Loucy (cell line): ENCODE measurements around the gene UROD.

Source experiments
- H2AFZ ChIP-seq: fragments of 200-600 bp; sonication (generic); 2 replicates; pipeline ENCODE4 v1.6.0; 2016; ENCODE audit warnings: antibody characterized with exemption, mild to moderate bottlenecking, low read length, moderate library complexity
- H3F3A ChIP-seq: fragments of 200-600 bp; 2 replicates; pipeline ENCODE4 v1.6.0; 2016; ENCODE audit warnings: antibody characterized with exemption, low read depth, mild to moderate bottlenecking
- H3K27me3 ChIP-seq: fragments of 200-600 bp; sonication (generic); 2 replicates; pipeline ENCODE4 v1.6.1; 2014; ENCODE audit warnings: low read length, mild to moderate bottlenecking; ENCODE audit not compliant: insufficient read depth, poor library complexity, severe bottlenecking
- H3K36me3 ChIP-seq: fragments of 200-600 bp; sonication (generic); 2 replicates; pipeline ENCODE4 v1.6.1; 2016; ENCODE audit warnings: low read length; ENCODE audit not compliant: insufficient read depth
- H3K4me1 ChIP-seq: fragments of 200-600 bp; sonication (generic); 2 replicates; pipeline ENCODE4 v1.5.1; 2014; ENCODE audit warnings: low read length, mild to moderate bottlenecking; ENCODE audit not compliant: insufficient read depth, poor library complexity, severe bottlenecking
- H3K4me2 ChIP-seq: fragments of 200-600 bp; sonication (generic); 2 replicates; pipeline ENCODE4 v1.6.0; 2014; ENCODE audit warnings: antibody characterized with exemption, low read length, low read depth, mild to moderate bottlenecking; ENCODE audit not compliant: poor library complexity, severe bottlenecking
- H3K4me3 ChIP-seq: fragments of 200-600 bp; sonication (generic); 2 replicates; pipeline ENCODE4 v1.5.1; 2014; ENCODE audit warnings: low read length, mild to moderate bottlenecking, mixed read lengths; ENCODE audit not compliant: poor library complexity, severe bottlenecking
- H3K79me2 ChIP-seq: fragments of 200-600 bp; sonication (generic); 2 replicates; pipeline ENCODE4 v1.6.1; 2014; ENCODE audit warnings: low read length; ENCODE audit not compliant: insufficient read depth
- H3K9ac ChIP-seq: fragments of 200-600 bp; sonication (generic); 2 replicates; pipeline ENCODE4 v1.6.0; 2014; ENCODE audit warnings: mild to moderate bottlenecking, low read depth, low read length, moderate library complexity; ENCODE audit not compliant: poor library complexity, severe bottlenecking
- H3K9me2 ChIP-seq: fragments of 200-600 bp; sonication (generic); replicated peaks from 2 replicates; pipeline ENCODE4 v1.6.1; 2016; ENCODE audit warnings: low read depth, low read length, mixed read lengths
- H3K9me3 ChIP-seq: fragments of 200-600 bp; sonication (generic); 2 replicates; pipeline ENCODE4 v1.6.1; 2014; ENCODE audit warnings: mild to moderate bottlenecking, antibody characterized with exemption, low read length, low read depth; ENCODE audit not compliant: insufficient read depth
- H4K20me1 ChIP-seq: fragments of 200-600 bp; sonication (generic); 2 replicates; pipeline ENCODE4 v1.6.0; 2014; ENCODE audit warnings: antibody characterized with exemption, low read length, mild to moderate bottlenecking; ENCODE audit not compliant: insufficient read depth, poor library complexity, severe bottlenecking
- CTCF ChIP-seq: fragments of 200-600 bp; sonication (generic); conservative IDR thresholded peaks from 2 replicates; pipeline ENCODE4 v1.5.1; 2014; ENCODE audit warnings: mild to moderate bottlenecking, antibody characterized with exemption, low read length
- EZH2phosphoT487 ChIP-seq: fragments of 200-600 bp; IDR thresholded peaks from 2 replicates; pipeline ENCODE4 v1.6.1; 2018; ENCODE audit warnings: antibody characterized with exemption, mild to moderate bottlenecking, moderate library complexity, borderline replicate concordance

The UROD gene

GRCh38 chr1:45011837-45012638 is at the start of gene UROD:
Gene UROD (plus strand): TSS chr1:45012254. CDS start chr1:45012266, 12 bp downstream.
- no peaks in the 10 kb centered on the region for H4K20me1 ChIP-seq
- peaks cover 12% of the 10 kb centered on the region for H3K79me2 ChIP-seq
- peak within 1 kb of the TSS; percentile 86 for H3K4me3 ChIP-seq
- no peaks in the 10 kb centered on the region for H3F3A ChIP-seq
- peak within 1 kb of the TSS; percentile 98 for H2AFZ ChIP-seq
- H3K4me1 ChIP-seq: peaks cover 33% of the 10 kb centered on the region
- H3K36me3 ChIP-seq: peaks cover 2% of the 10 kb centered on the region; the same call in 1 of the 2 replicates
- H3K9me2 ChIP-seq: no peaks in the 10 kb centered on the region
- peak within 1 kb of the TSS; percentile 98 for H3K4me2 ChIP-seq
- H3K9ac ChIP-seq: peak within 1 kb of the TSS; percentile 79
- no peaks in the 10 kb centered on the region for H3K9me3 ChIP-seq
- no peaks in the 10 kb centered on the region for H3K27me3 ChIP-seq
- TF ChIP-seq CTCF: no peak
- no peak for TF ChIP-seq EZH2phosphoT487

- TF ChIP-seq CTCF: no peak
- TF ChIP-seq EZH2phosphoT487: no peak
- Histone ChIP-seq H3K9me3 (no peaks in the 10 kb centered on the region), H3F3A (no peaks in the 10 kb centered on the region), H3K9me2 (no peaks in the 10 kb centered on the region), H3K4me1 (no peaks in the 10 kb centered on the region), H2AFZ (no peak overlapping the region), H3K27me3 (no peaks in the 10 kb centered on the region), H3K4me3 (no peak overlapping the region), H3K9ac (no peak overlapping the region), H3K36me3 (peaks cover 10% of the 10 kb centered on the region; the same call in 1 of the 2 replicates), H3K4me2 (no peak overlapping the region), H4K20me1 (no peaks in the 10 kb centered on the region), H3K79me2 (no peaks in the 10 kb centered on the region)
Observed at GRCh38 chr1:44962729-44963128, 49.3 kb upstream of the UROD start.

- TF ChIP-seq CTCF (no peak), EZH2phosphoT487 (no peak)
- Histone ChIP-seq H3K9me3 (no peaks in the 10 kb centered on the region), H3F3A (no peaks in the 10 kb centered on the region), H3K4me3 (no peak overlapping the region), H3K4me1 (no peaks in the 10 kb centered on the region), H3K79me2 (no peaks in the 10 kb centered on the region), H3K4me2 (no peak overlapping the region), H4K20me1 (no peaks in the 10 kb centered on the region), H3K36me3 (no peaks in the 10 kb centered on the region; the same call in 1 of the 2 replicates), H2AFZ (no peak overlapping the region), H3K27me3 (no peaks in the 10 kb centered on the region), H3K9me2 (no peaks in the 10 kb centered on the region), H3K9ac (no peak overlapping the region)
Observed at GRCh38 chr1:44964396-44964795, 47.7 kb upstream of the UROD start.
